K562 (cell line): Measurements from ENCODE around the gene OR2W1. TPM values are rescaled to one million over a fixed set of nuclear protein-coding genes. Genes with fewer than 3 reads are reported as not detected.

ENCODE experiments used
- ARID1B ChIP-seq: fragments of 450-650 bp; IDR thresholded peaks from 2 replicates; pipeline ENCODE4 v1.6.1; 2016; ENCODE audit warnings: antibody characterized with exemption, mild to moderate bottlenecking, inconsistent platforms
- ATF4 ChIP-seq: fragments of 450-650 bp; formaldehyde crosslinking; IDR thresholded peaks from 2 replicates; pipeline ENCODE4 v1.4.0; 2022; ENCODE audit warnings: mild to moderate bottlenecking, moderate library complexity
- CBFB ChIP-seq: sonication (generic); formaldehyde crosslinking; IDR thresholded peaks from 2 replicates; pipeline ENCODE4 v1.4.0; 2020; ENCODE audit warnings: mild to moderate bottlenecking, missing genetic modification reagents
- FOXO4 ChIP-seq: fragments of 450-650 bp; formaldehyde crosslinking; IDR thresholded peaks from 2 replicates; pipeline ENCODE4 v1.4.0; 2020; ENCODE audit warnings: mild to moderate bottlenecking, moderate library complexity
- MEF2A ChIP-seq: IDR thresholded peaks from 2 replicates; pipeline ENCODE4 v1.6.1; 2011; ENCODE audit warnings: low read depth, mild to moderate bottlenecking, low read length, moderate library complexity; ENCODE audit not compliant: control insufficient read depth
- MLX ChIP-seq, 2 experiments: fragments of 450-650 bp in 1 of 2; sonication (generic) in 1 of 2; formaldehyde crosslinking; conservative IDR thresholded peaks; 2 replicates each; pipeline versions ENCODE4 v1.4.0 to v1.8.1; 2020 to 2022; ENCODE audit warnings: mild to moderate bottlenecking in 1 of 2, missing genetic modification reagents in 1 of 2
- REST ChIP-seq, 2 experiments: fragments of 450-650 bp; formaldehyde crosslinking in 1 of 2; IDR thresholded peaks; 2 replicates each; pipeline versions ENCODE4 v1.4.0 to v1.6.1; 2014 to 2020; ENCODE audit warnings: mild to moderate bottlenecking in 2 of 2, borderline replicate concordance in 1 of 2, low read depth in 1 of 2
- TBL1XR1 ChIP-seq, 2 experiments: IDR thresholded peaks; 2 replicates each; pipeline ENCODE4 v1.6.1; 2012; ENCODE audit warnings: improper control_type of control experiment in 2 of 2, low read length in 2 of 2, mild to moderate bottlenecking in 1 of 2
- ZBTB5 ChIP-seq: fragments of 450-650 bp; IDR thresholded peaks from 2 replicates; pipeline ENCODE4 v1.6.1; 2017; ENCODE audit warnings: antibody characterized with exemption
- ZFP91 ChIP-seq: sonication (generic); formaldehyde crosslinking; IDR thresholded peaks from 2 replicates; pipeline ENCODE4 v1.8.0; 2022; ENCODE audit warnings: mild to moderate bottlenecking, missing genetic modification reagents
- ZSCAN29 ChIP-seq: fragments of 450-650 bp; IDR thresholded peaks from 2 replicates; pipeline ENCODE4 v1.6.1; 2017
- polyA plus RNA-seq, 8 experiments: library from polyadenylated mRNA; depleted of rRNA in 4 of 8; stranded (reverse) in 5 of 8; unstranded in 3 of 8; fragments of >200 nt; fragmentation: Nextera tagmentation in 2 of 8; fragmentation: Illumina TruSeq in 1 of 8; extraction: Ambion mirVana in 2 of 8; extraction: Trizol in 1 of 8; gene quantifications; 2 replicates each; pipeline versions ENCODE4 v1.2.1 to v1.2.3, GENCODE V29; 2011 to 2014; ENCODE audit warnings: inconsistent platforms in 1 of 8, missing spikeins in 1 of 8
- total RNA-seq, 7 experiments: library from RNA; depleted of rRNA in 6 of 7; stranded (reverse); fragments of >200 nt in 6 of 7; fragmentation: Illumina TruSeq in 2 of 7; extraction: Trizol in 2 of 7; gene quantifications; 2 replicates each; pipeline versions ENCODE4 v1.2.1 to v1.2.3, GENCODE V29; 2011 to 2021; ENCODE audit warnings: low replicate concordance in 1 of 7

Gene OR2W1
- total and polyA plus RNA-seq, 9 of the 15 experiments (the other 6 are each of a cell fraction or from before 2014, with no cell fraction given): not detected

- TF ChIP-seq ARID1B: peak; percentile 93
- peak; percentile 24; the same call in 1 of the 2 replicates for TF ChIP-seq REST (IDR thresholded peaks at IDR 0.05; ENCODE audit: borderline replicate concordance)
- no peak for TF ChIP-seq REST (CRISPR knock-in tag; IDR thresholded peaks at IDR 0.05; ENCODE audit: low read depth)
- no peak for TF ChIP-seq CBFB (CRISPR knock-in tag)
- TF ChIP-seq FOXO4: no peak
- no peak for TF ChIP-seq ZSCAN29
- TF ChIP-seq ATF4 (CRISPR knock-in tag): no peak
- 0 out of 4 replicates have a peak, but pooled peaks of 1 of the 2 experiments have one; percentile 26 for TF ChIP-seq TBL1XR1 (IDR thresholded peaks at IDR 0.05; ENCODE audit: low read length in 2 of 2)
- TF ChIP-seq ZBTB5: no peak
- TF ChIP-seq MEF2A: no peak
- TF ChIP-seq ZFP91 (CRISPR knock-in tag): no peak
- no peak for TF ChIP-seq MLX (CRISPR knock-in tag; conservative IDR thresholded peaks at IDR 0.05)
These were observed 48.0 kb downstream of the OR2W1 start (continued) for GRCh38 chr6:28996844-28997510.
